Measurements from ENCODE around the gene IL5RA.

Gene IL5RA

GRCh38 chr3:3127432-3128010 is 17.3 kb upstream of the IL5RA start:
- peak overlapping the region; percentile 99 for H3K9ac ChIP-seq (ENCODE audit: low read depth, low read length)
- no peaks in the 10 kb centered on the region for H3K27me3 ChIP-seq (ENCODE audit: control insufficient read depth, insufficient read depth, low read length)
- no peaks in the 10 kb centered on the region for H3K9me3 ChIP-seq (replicated peaks; ENCODE audit: low read length)
- H3K4me1 ChIP-seq (ENCODE audit: control insufficient read depth, insufficient read depth, low read length) = peaks cover 13% of the 10 kb centered on the region
- peak overlapping the region; percentile 97 for H3K4me3 ChIP-seq (ENCODE audit: low read length)
- H3K4me2 ChIP-seq (ENCODE audit: low read length) = peak overlapping the region; percentile 94
- peaks cover 24% of the 10 kb centered on the region for H3K36me3 ChIP-seq (ENCODE audit: insufficient read depth, low read length)

GRCh38 chr3:3126477-3127431 is 16.6 kb upstream of the IL5RA start, which contains the start of gene TRNT1:
Gene TRNT1, plus strand, starts transcription at chr3:3126940. Its CDS starts 2,101 bp downstream, at chr3:3129041.
- Histone ChIP-seq H3K9ac (ENCODE audit: low read depth, low read length) (peak within 1 kb of the TSS; percentile 99), H3K4me3 (ENCODE audit: low read length) (peak within 1 kb of the TSS; percentile 97), H3K36me3 (ENCODE audit: insufficient read depth, low read length) (peaks cover 24% of the 10 kb centered on the region), H3K27me3 (ENCODE audit: control insufficient read depth, insufficient read depth, low read length) (no peaks in the 10 kb centered on the region), H3K4me1 (ENCODE audit: control insufficient read depth, insufficient read depth, low read length) (peaks cover 13% of the 10 kb centered on the region), H3K9me3 (replicated peaks; ENCODE audit: low read length) (no peaks in the 10 kb centered on the region), H3K4me2 (ENCODE audit: low read length) (peak within 1 kb of the TSS; percentile 94)

DNA sequence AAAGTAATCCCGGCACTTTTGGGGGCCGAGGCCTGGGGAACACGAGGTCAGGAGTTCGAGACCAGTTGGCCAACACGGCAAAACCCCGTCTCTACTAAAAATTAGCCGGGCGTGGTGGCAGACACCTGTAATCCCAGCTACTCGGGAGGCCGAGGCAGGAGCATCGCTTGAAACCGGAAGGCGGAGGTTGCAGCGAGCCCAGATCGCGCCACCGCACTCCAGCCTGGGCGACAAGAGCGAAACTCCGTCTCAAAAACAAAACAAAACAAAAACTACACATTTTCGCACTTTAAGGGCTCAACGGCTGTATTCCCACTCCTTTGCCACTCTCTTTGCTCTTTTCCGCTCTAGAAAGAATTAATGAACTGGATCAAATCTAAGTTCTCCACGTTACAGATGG is 15.8 kb upstream of the IL5RA start:
- Histone ChIP-seq H3K36me3 (ENCODE audit: insufficient read depth, low read length) (peaks cover 20% of the 10 kb centered on the region), H3K4me3 (ENCODE audit: low read length) (peak overlapping the region; percentile 97), H3K9ac (ENCODE audit: low read depth, low read length) (peak overlapping the region; percentile 99), H3K4me1 (ENCODE audit: control insufficient read depth, insufficient read depth, low read length) (peaks cover 13% of the 10 kb centered on the region), H3K4me2 (ENCODE audit: low read length) (peak overlapping the region; percentile 94), H3K9me3 (replicated peaks; ENCODE audit: low read length) (no peaks in the 10 kb centered on the region), H3K27me3 (ENCODE audit: control insufficient read depth, insufficient read depth, low read length) (no peaks in the 10 kb centered on the region)

DNA sequence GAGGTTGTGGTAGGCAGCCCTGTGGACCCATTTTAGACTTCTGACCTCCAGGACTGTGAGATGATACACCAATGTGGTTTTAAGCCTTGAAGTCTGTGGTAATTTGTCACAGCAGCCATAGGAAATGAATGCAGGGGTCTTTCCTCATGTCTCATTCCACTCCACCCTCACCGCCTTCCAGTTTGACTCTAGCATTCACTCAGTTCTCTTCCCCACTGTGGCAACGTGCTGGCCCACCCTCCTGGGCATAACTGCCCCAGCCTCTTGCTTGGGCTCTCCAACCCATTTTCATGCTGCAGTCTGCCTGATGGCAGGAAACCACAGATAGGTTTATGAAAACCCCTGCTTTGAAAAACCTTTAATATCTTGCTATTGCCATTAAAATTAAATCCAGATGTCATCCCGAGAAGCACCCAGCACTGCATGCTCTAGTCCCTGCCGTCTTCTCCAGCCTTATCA is 9.2 kb upstream of the IL5RA start:
- Histone ChIP-seq H3K4me3 (ENCODE audit: low read length) (no peak overlapping the region), H3K4me1 (ENCODE audit: control insufficient read depth, insufficient read depth, low read length) (no peaks in the 10 kb centered on the region), H3K9ac (ENCODE audit: low read depth, low read length) (no peak overlapping the region), H3K9me3 (replicated peaks; ENCODE audit: low read length) (no peaks in the 10 kb centered on the region), H3K27me3 (ENCODE audit: control insufficient read depth, insufficient read depth, low read length) (peaks cover 5% of the 10 kb centered on the region), H3K36me3 (ENCODE audit: insufficient read depth, low read length) (no peaks in the 10 kb centered on the region), H3K4me2 (ENCODE audit: low read length) (no peak overlapping the region)

DNA sequence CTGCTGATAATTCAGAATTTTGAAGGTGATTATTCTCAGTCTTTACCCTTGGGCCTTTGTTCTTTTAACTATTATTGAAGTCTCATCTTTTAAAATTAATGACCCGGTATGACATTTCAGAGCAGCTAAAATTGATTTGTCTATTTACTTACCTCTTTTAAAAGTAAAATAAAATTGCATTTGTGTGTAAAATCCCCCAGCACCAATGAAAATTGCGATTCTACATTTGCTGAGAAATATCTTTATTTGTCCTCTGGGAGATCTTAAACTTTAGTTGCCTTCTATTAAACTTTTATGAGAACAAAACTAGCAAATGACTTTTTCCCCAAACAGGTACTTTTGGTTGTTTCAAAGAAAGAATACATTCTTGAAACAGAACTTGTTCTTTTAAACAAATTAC is 7.5 kb upstream of the IL5RA start:
- Histone ChIP-seq H3K4me2 (ENCODE audit: low read length) (no peak overlapping the region), H3K9ac (ENCODE audit: low read depth, low read length) (no peak overlapping the region), H3K4me3 (ENCODE audit: low read length) (no peak overlapping the region), H3K9me3 (replicated peaks; ENCODE audit: low read length) (no peaks in the 10 kb centered on the region), H3K27me3 (ENCODE audit: control insufficient read depth, insufficient read depth, low read length) (peaks cover 5% of the 10 kb centered on the region), H3K4me1 (ENCODE audit: control insufficient read depth, insufficient read depth, low read length) (no peaks in the 10 kb centered on the region), H3K36me3 (ENCODE audit: insufficient read depth, low read length) (no peaks in the 10 kb centered on the region)

- H3K36me3 ChIP-seq (ENCODE audit: insufficient read depth, low read length) = no peaks in the 10 kb centered on the region
- H3K4me1 ChIP-seq (ENCODE audit: control insufficient read depth, insufficient read depth, low read length) = no peaks in the 10 kb centered on the region
- no peak overlapping the region for H3K9ac ChIP-seq (ENCODE audit: low read depth, low read length)
- H3K4me2 ChIP-seq (ENCODE audit: low read length) = no peak overlapping the region
- H3K27me3 ChIP-seq (ENCODE audit: control insufficient read depth, insufficient read depth, low read length) = no peaks in the 10 kb centered on the region
- no peaks in the 10 kb centered on the region for H3K9me3 ChIP-seq (replicated peaks; ENCODE audit: low read length)
- H3K4me3 ChIP-seq (ENCODE audit: low read length) = no peak overlapping the region
Measured at GRCh38 chr3:3113042-3113709, 3.0 kb upstream of the IL5RA start.

DNA sequence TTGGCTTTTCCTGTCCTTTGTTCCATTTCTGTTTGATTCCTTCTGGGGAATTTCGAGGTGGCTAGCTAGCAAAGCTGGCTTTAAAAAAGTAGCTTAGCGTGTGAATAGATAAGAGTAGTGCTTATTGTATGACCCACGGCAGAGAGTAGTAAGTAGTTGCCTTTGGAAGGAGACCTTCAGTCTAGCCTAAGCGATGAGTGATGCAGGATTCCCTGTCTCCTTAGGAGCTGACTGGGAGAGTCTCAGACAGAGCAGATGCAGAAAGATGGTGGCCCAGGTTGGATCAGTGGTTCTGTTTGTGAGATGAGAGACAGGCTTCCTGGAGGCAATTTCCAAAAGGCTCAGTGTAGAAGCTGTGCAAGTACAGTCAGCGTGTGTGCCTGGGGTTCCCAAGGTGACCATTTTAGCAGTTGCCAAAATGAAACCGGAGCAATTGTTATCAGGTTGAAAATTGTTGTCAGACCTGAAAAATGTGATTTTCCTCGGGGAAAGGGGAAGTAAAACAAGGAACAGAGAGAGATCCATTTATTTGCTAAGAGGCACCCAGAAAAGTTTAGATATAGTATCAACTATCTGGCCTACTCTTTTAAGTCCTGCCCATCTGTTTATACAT is 681 bp upstream of the IL5RA start:
- H3K36me3 ChIP-seq (ENCODE audit: insufficient read depth, low read length) = no peaks in the 10 kb centered on the region
- H3K27me3 ChIP-seq (ENCODE audit: control insufficient read depth, insufficient read depth, low read length) = no peaks in the 10 kb centered on the region
- H3K4me1 ChIP-seq (ENCODE audit: control insufficient read depth, insufficient read depth, low read length) = no peaks in the 10 kb centered on the region
- no peaks in the 10 kb centered on the region for H3K9me3 ChIP-seq (replicated peaks; ENCODE audit: low read length)
- no peak overlapping the region for H3K9ac ChIP-seq (ENCODE audit: low read depth, low read length)
- H3K4me3 ChIP-seq (ENCODE audit: low read length) = no peak overlapping the region
- no peak overlapping the region for H3K4me2 ChIP-seq (ENCODE audit: low read length)

DNA sequence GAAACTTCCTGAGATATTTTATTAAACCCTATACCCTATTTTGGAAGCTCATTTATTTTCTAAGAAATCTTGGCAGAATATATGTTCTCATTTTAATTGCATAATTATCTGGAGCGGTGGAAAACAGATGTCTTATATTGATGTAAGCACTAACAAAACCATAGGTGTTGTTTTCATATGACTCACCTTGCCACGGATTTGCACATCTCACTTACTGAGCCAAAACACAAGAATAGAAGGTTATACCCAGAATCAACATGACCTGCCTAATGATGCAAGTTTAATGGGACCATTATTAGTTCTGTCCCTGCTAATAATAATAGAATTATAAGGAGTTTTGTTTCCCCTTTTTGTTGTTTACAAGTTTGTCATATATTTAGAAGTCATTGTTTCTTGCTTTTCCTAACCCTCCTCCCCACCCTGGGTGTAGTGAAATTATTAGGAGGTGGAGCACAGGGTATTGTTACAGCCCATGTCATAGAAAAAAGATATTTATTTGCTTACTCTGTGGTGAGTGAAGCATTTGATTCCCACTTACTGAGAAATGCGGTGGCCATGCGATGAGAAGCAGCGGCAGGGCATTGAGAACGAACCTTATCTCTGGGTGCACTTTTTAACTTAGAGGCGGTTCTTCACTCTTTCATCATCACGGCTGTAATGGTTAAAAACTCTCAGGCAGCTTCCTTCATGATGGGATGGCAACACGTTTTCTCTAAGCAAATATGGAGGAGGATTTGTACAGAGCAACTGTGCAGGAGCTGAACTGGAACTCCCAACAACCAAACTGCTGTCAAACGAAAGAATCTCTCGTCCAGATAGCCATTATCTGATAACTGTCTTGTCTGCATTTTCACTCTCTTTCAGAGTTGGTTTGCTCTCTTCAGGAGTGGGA is 521 bp downstream of the IL5RA start:
- Histone ChIP-seq H3K36me3 (ENCODE audit: insufficient read depth, low read length) (no peaks in the 10 kb centered on the region), H3K27me3 (ENCODE audit: control insufficient read depth, insufficient read depth, low read length) (no peaks in the 10 kb centered on the region), H3K9ac (ENCODE audit: low read depth, low read length) (no peak overlapping the region), H3K4me2 (ENCODE audit: low read length) (no peak overlapping the region), H3K4me3 (ENCODE audit: low read length) (no peak overlapping the region), H3K9me3 (replicated peaks; ENCODE audit: low read length) (no peaks in the 10 kb centered on the region), H3K4me1 (ENCODE audit: control insufficient read depth, insufficient read depth, low read length) (no peaks in the 10 kb centered on the region)

DNA sequence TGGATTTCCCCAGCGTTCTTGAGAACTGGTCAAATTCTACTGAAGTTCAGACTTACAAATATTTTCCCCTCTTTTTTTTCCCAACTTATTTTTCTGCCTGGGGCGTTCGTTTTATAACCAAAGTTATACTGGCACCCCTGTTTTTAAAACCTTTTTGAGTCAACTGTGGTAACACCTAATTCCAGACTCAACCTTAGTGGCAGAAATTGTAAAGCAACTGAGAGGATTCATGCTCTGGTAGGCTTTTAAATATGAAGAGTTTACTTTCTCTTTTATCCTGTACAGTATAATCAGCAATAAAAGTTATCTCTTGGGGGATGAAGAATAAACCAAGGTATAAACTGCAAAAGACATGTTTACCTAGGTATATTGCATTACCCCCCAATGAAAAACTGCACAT is 2.3 kb downstream of the IL5RA start:
- Histone ChIP-seq H3K9me3 (replicated peaks; ENCODE audit: low read length) (no peaks in the 10 kb centered on the region), H3K4me3 (ENCODE audit: low read length) (no peak overlapping the region), H3K4me1 (ENCODE audit: control insufficient read depth, insufficient read depth, low read length) (no peaks in the 10 kb centered on the region), H3K27me3 (ENCODE audit: control insufficient read depth, insufficient read depth, low read length) (no peaks in the 10 kb centered on the region), H3K9ac (ENCODE audit: low read depth, low read length) (no peak overlapping the region), H3K36me3 (ENCODE audit: insufficient read depth, low read length) (no peaks in the 10 kb centered on the region), H3K4me2 (ENCODE audit: low read length) (no peak overlapping the region)

DNA sequence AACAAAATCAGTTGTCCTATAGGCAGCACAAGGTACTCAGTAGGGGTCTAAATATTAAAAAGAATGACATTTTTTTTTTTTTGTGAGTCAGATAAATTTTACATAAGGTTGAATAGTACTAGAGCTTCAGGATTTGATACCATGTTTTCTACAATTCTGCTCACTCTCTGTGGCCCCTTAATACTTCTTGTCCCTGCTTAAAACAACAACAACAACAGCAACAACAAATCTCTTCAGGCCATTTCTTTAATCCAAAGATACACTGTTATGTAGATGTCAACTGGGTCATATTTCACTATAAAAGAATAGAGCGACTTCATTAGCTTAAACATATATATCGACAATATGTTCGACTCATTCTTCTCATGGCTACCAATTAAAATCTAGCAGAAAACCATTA is 3.0 kb downstream of the IL5RA start:
- Histone ChIP-seq H3K4me3 (ENCODE audit: low read length) (no peak overlapping the region), H3K27me3 (ENCODE audit: control insufficient read depth, insufficient read depth, low read length) (no peaks in the 10 kb centered on the region), H3K4me1 (ENCODE audit: control insufficient read depth, insufficient read depth, low read length) (no peaks in the 10 kb centered on the region), H3K9ac (ENCODE audit: low read depth, low read length) (no peak overlapping the region), H3K9me3 (replicated peaks; ENCODE audit: low read length) (no peaks in the 10 kb centered on the region), H3K36me3 (ENCODE audit: insufficient read depth, low read length) (no peaks in the 10 kb centered on the region), H3K4me2 (ENCODE audit: low read length) (no peak overlapping the region)
